NCI-H2081 treated with DMSO at 0.1 percent for 48 hours (cell line): ENCODE data around the gene CACNA1A.
"Not testable (repeated sequence)": the region's sequence is repeated elsewhere in the genome, so short reads cannot be mapped to it uniquely, and the experiment has no call there.

Experiments
- DNase-seq: peaks from one replicate; lab custom pipeline; 2025; lab: John Stamatoyannopoulos, UW

Gene CACNA1A

GRCh38 chr19:13198634-13199033 lies 307.6 kb downstream of the CACNA1A start:
- no peak for DNase-seq

- no peak for DNase-seq
Measured at GRCh38 chr19:13195678-13196077, 310.6 kb downstream of the CACNA1A start.

GRCh38 chr19:13190781-13191540 lies 315.3 kb downstream of the CACNA1A start:
- DNase-seq: no peak

- DNase-seq: no peak
Measured at GRCh38 chr19:13189600-13189999, 316.7 kb downstream of the CACNA1A start.

DNA sequence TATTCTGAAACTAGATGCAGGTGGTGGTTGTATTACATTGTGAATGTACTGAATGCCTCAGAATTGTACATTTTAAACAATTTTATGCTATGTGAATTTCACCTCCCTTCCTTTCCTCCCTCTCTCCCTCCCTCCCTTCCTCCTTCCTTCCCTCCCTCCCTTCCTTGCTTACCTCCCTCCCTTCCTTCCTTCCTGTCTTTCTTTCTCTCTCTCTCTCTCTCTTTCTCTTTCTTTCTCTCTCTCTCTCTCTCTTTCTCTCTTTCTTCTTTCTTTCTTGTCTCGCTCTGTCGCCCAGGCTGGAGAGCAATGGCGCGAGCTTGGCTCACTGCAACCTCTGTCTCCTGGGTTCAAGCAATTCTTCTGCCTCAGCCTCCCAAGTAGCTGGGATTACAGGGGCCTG lies 318.9 kb downstream of the CACNA1A start:
- DNase-seq: no peak

DNA sequence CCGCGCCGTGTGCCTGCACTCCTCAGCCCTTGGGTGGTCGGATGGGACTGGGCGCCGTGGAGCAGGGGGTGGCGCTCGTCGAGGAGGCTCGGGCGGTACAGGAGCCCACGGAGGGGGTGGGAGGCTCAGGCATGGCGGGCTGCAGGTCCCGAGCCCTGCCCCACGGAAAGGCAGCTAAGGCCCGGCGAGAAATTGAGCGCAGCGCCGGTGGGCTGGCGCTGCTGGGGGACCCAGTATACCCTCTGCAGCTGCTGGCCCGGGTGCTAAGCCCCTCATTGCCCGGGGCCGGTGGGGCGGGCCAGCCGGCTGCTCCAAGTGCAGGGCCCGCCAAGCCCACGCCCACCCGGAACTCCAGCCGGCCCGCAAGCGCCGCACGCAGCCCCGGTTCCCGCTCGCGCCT lies 319.6 kb downstream of the CACNA1A start:
- DNase-seq: not testable (repeated sequence)

- DNase-seq: not testable (repeated sequence)
Measured at GRCh38 chr19:13185763-13186657, 320.3 kb downstream of the CACNA1A start.

- DNase-seq: not testable (repeated sequence)
Measured at GRCh38 chr19:13184926-13185325, 321.4 kb downstream of the CACNA1A start.

GRCh38 chr19:13181747-13182388 lies 324.4 kb downstream of the CACNA1A start:
- no peak for DNase-seq

GRCh38 chr19:13178291-13178690 lies 328.0 kb downstream of the CACNA1A start:
- DNase-seq: not testable (repeated sequence)

- not testable (repeated sequence) for DNase-seq
Measured at GRCh38 chr19:13177584-13177983, 328.7 kb downstream of the CACNA1A start.

GRCh38 chr19:13176345-13176744 lies 329.9 kb downstream of the CACNA1A start:
- DNase-seq: no peak

- no peak for DNase-seq
Measured at GRCh38 chr19:13173139-13173737, 333.0 kb downstream of the CACNA1A start.

DNA sequence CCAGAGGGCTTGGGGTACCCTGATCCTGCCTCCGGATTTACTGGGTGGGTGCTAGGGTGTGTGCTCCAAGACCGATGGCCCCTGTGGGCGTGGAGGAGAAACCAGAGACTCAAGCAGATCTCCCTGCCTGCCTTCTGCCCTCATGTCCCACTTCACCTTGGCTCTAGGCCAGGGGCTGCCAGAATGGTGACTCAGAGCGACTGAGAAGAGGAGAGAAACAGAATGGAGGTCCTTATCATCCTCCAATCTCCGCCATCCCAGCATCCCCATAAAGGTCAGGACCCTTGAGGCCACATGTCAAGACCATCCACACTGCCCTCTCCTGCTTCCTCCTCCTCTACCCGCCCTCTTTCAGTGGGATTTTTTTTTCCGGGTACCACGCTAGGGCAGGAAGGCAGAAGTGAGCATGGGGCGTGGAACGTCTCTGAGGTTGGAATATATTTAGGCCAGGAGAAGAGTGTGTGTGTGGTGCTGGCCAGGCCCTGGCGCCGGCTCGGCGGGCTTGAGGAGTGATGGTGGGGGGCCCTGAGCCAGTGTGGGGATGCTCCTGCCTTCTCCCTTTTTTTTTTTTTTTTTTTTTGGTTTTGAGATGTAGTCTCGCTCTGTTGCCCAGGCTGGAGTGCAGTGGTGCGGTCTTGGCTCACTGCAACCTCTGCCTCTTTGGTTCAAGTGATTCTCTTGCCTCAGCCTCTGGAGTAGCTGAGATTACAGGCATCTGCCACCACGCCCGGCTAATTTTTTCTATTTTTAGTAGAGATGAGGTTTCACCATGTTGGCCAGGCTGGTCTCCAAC lies 333.7 kb downstream of the CACNA1A start:
- DNase-seq: no peak

DNA sequence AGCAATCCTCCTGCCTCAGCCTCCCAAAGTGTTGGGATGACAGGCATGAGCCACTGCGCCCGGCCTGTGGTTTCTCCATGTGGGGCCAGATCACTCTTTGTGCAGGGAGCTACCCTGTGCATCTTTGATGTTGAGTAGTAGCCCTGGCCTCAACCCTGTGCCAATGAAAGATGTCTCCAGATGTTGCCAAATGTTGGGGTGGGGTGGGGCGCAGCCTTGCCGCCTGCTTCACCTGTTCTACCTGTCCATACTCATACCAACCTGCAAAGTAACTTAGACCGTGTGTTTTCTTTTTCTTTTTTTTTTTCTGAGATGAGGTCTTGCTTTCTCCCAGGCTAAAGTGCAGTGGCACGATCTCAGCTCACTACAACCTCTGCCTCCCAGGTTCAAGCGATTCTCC lies 335.1 kb downstream of the CACNA1A start:
- DNase-seq: no peak

- DNase-seq: no peak
Measured at GRCh38 chr19:13169769-13170168, 336.5 kb downstream of the CACNA1A start.

DNA sequence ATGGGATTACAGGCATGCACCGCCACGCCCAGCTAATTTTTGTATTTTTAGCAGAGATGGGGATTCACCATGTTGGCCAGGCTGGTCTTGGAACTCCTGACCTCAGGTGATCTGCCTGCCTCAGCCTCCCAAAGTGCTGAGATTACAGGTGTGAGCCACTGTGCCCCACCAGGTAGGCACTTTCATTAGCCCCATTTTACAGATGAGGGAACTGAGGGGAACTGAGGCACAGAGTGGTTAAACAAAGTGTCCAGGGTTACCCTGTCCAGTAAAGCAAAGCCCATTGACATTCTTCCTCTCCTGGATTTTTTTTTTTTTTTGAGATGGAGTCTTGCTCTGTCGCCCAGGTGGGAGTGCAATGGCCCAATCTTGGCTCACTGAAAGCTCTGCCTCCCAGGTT lies 340.1 kb downstream of the CACNA1A start:
- DNase-seq: not testable (repeated sequence)

- no peak for DNase-seq
Measured at GRCh38 chr19:13165162-13165997, 340.9 kb downstream of the CACNA1A start.

DNA sequence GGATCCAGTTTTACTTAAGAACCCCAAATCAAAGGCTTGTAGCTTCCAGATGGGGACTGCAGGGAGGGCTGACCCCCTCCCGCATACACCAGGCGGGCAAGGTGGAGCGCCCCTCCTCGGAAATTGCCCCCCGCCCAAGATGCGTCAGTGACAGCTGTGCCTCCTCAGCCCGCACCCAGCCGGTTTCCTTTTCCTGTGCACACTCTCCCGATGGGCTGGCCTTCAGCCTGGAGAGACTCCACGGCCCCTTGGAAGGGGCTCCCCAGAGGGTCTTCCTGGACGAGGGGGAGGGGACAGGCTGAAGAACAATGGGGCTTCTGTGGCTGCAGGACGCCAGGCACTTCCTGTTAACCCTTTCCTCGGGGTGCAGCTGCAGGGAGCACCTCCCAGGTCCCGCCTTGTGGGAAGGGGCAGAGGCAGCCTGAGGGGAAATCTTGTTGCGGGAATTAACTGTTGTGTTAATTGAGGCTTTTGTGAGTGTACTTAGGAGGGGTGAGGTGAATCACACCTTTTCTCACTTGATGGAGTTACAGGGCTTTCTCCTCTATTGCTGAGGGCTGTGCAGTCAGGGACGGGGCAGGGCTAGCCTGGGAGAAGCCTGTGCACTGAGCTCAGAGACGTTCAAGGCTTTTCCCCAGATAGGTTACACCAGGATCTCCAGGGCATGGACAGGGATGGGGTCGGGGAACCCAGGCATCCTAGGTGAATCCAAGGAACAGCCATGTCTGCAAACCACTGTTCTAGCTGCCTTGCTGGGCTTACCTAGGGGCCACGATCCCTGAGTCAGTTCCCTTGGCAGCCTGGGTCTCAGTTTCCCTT lies 341.7 kb downstream of the CACNA1A start:
- no peak for DNase-seq
